Mucosa of gallbladder (tissue), 1 donor: Measurements from ENCODE around the gene MBD3L3. TPM values are rescaled to one million over a fixed set of nuclear protein-coding genes. Genes with fewer than 3 reads are reported as not detected.
"Not testable (repeated sequence)": the region's sequence is repeated elsewhere in the genome, so short reads cannot be mapped to it uniquely, and the experiment has no call there.

Source experiments
- DNase-seq: peaks from one replicate; pipeline ENCODE4 v3.0.0-alpha.2; 2020; ENCODE audit warnings: low spot score
- total RNA-seq: library from RNA; stranded (reverse); gene quantifications from one replicate; pipeline ENCODE4 v1.2.1, GENCODE V29; 2021
- donor health status: DM: no; HTN: no; CAD: no.

Gene MBD3L3
- not detected for total RNA-seq

DNA sequence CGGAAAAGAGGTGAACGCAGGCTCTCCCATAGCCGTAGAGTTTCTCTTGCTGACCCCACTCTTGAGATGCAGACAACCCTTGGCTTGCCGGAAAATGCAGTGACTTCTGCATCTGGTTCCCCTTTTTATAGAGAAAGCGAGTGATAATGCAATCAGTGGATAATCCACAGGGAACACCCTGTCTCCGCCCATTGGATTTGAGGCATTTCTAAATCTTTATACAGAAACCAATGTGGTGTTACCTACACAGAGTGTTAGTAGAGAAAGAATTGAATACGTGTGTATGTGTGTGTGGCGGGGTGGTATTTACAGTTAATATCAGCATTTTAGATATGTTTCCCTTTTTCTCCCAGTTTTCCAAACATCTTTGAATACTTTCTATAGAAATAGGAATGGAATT, at the start of gene MBD3L3:
Gene MBD3L3 (minus strand): TSS at position 101 of the 400 bp plus-strand sequence. CDS start 71 bp downstream, at position 30.
- not testable (repeated sequence) for DNase-seq

DNA sequence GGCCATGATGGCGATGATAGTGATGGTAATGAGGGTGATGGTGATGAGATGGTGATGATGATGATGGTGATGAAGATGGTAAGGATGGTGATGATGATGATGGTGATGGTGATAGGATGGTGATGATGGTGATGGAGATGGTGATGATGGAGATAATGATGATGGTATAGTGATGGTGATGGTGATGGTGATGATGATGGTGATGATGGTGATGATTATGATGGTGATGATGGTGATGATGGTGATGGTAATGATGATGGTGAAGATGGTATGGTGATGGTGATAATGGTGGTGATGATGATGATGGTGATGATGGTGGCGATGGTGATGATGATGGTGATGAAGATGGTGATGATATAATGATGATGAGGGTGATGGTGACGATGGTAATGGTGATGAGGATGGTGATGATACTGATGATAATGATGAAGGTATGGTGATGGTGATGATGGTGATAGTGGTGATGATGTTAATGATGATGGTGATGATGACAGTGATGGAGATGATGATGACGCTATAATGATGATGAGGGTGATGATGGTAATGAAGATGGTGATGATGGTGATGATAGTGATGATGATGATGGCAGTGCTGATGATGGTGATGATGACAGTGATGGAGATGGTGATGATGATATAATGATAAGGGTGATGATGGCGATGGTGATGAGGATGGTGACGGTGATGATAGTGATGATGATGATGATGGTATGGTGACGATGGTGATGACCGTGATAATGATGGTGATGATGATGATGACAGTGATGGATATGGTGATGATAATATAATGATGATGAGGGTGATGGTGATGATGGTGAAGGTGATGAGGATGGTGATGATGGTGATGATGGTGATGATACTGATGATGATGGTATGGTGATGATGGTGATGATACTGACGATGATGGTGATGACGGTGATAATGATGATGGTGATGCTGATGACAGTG, 48.5 kb upstream of the MBD3L3 start:
- no peak for DNase-seq

DNA sequence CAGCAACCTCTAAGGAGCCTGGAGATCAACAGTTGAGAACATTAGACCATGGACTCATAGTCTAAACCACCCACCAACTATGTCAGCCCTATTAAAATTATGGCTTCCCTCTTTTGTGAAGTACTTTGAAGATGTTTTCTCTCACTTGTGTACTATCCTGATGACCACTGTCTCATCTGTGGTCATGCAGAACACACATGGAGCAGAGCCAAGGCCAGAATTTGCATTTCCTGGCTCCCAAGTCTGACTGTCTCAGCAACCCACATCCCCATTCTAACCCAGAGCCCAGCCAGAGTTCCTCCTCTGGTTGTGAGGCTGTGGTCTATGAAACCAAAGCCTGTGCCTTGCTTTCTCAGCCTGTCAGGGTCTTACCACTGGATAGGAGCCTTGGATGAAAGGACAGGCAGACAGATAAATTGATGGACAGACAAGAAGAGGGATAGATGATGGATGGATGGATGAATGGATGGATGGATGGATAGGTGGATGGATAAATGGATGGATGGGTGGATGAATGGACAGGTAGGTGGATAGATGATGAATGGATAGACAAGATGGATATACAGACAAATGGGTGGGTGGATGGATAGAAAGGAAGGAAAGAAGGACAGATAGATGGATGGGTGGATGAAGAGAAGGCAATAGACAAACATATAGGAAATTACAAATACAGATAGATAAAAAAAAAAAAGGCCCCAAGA, 46.4 kb upstream of the MBD3L3 start:
- peak; percentile 31 for DNase-seq

GRCh38 chr19:7101498-7102253, 43.2 kb upstream of the MBD3L3 start:
- no peak for DNase-seq

DNA sequence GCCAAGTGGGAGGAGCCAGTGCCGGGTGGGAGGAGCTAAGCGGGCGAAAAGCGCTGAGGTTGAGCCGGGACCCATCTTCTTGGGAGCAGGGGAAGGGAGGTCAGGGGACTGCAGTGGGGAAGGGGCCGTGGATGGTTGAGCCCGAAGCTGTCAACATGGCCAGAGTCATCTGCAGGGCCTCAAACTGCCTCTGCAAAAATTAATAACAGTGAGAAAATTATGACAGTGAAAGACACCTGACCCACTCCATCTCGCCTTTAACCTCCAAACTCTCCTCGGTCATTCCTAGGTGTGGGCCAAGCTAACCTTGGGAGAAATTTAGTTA, 41.1 kb upstream of the MBD3L3 start:
- no peak for DNase-seq

DNA sequence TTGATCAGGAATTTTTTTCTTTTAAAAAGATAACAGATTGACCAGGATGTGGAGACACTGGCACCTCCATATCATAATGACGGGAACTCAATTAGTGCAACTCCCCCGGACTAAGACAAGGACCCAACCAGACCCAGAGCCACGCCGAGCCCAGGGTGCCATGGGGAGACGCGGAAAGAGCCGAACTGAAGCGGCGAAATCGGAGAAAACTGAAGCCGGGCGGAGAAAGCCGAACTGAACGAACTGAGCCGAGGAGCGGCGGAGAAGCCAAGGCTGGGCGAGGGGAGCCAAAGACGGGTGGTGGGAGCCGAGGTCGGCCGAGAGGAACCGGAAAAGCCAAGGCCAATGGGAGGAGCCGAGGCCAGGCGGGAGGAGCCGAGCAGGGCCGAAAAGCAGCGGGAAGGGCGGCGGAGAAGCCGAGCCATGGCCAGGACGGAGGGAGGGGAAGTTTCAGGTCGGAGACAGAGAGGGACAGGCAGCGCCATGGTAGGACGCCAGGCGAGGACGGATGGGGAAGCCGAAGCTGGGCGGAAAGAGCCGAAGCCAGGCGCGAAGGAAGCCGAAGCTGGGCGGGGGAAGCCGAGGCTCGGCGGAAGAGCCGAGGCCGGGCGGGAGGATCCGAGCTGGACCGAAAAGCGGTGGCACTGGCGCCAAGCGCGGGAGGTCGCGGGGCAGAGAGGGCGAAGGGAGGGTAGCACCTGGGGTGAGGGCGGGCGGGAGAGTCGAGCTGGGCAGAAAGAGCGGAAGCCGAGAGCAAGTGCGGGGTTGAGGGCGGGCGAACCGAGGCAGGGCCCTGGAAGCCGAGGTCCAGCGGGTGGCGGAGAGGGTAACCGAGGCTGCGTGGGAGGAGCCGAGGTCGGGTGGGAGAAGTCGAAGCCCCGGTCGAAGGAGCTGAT, 40.5 kb upstream of the MBD3L3 start:
- peak; percentile 93 for DNase-seq

GRCh38 chr19:7098096-7098495, 39.6 kb upstream of the MBD3L3 start:
- DNase-seq = no peak

DNA sequence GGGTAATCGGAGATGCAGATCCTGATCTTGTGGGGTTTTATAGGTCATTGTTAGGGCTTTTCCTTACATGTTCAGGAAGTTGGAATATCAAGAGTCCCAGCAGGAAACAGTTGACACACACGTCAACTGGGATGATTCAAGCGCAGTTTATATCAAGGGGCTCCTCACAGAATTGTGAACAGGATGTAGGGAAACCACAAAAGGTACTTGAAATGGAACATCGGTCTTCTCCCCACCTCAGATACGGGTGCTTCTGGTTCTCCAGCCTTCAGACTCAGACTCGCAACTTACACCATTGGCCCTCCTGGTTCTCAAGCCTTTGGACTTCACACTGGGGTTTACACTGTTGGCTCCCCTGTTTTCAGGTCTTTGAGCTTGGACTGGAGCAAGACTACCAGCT, 30.5 kb upstream of the MBD3L3 start:
- no peak for DNase-seq

DNA sequence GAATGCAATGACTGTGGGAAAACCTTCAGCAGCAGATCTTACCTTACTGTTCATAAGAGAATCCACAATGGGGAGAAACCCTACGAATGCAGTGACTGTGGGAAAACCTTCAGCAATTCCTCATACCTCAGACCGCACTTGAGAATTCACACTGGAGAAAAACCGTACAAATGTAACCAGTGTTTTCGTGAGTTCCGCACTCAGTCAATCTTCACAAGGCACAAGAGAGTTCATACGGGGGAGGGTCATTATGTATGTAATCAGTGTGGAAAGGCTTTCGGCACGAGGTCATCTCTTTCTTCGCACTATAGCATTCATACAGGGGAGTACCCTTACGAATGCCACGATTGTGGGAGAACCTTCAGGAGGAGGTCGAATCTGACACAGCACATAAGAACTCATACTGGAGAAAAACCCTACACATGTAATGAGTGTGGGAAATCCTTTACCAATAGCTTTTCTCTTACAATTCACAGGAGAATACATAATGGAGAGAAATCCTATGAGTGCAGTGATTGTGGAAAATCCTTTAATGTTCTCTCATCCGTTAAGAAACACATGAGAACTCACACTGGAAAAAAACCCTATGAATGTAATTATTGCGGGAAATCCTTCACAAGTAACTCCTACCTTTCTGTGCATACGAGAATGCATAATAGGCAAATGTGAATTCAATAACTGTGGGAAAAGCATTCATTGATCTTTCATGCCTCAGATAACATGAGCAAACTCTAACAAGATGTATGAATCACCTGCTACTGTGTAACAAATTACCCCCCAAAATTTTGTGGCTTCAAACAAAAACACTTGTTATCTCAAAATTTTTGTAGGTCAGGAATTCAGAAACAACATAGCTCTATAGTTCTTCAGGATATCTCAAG, 24.8 kb upstream of the MBD3L3 start:
- DNase-seq = no peak

DNA sequence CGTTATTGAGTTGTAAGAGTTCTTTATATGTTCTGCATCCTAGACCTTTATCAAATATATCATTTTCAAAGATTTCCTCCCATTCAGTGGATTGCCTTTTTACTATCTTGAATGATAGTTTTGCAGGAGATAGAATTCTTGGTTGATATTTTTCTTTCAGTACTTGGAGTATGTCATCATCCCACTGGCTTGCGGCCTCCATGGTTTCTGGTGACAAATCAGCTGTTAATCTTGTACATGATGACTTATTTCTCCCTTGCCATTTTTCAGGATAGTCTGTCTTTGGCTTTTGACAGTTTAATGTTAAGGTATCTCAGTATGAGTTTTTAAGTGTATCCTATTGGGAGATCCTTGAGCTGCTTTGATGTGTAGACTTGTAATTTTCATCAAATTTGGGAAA, 19.5 kb upstream of the MBD3L3 start:
- DNase-seq = no peak

- DNase-seq = peak; percentile 9
Observed at GRCh38 chr19:7076151-7076550, 17.7 kb upstream of the MBD3L3 start.

- peak; percentile 8 for DNase-seq
Observed at GRCh38 chr19:7074705-7075282, 16.3 kb upstream of the MBD3L3 start.

DNA sequence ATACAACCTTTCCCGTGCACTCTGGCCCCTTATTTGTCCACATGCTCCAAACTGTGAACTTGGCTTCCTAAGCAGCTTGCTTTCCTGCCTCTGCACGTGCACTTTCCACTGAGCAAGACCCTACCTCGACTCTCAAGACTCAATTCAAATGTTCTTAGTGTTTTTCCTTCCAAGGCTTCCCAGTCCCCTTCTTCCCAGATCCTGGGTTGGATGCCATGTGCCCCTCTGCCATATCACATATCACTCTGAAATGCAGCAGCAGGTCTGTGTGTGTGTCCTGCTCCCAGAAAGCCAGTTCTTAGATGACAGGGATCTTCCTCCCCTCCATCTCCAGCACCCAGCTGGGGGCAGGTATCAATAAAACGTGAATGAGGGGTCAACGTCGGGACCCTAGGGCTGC, 14.1 kb upstream of the MBD3L3 start:
- DNase-seq = peak; percentile 6

DNA sequence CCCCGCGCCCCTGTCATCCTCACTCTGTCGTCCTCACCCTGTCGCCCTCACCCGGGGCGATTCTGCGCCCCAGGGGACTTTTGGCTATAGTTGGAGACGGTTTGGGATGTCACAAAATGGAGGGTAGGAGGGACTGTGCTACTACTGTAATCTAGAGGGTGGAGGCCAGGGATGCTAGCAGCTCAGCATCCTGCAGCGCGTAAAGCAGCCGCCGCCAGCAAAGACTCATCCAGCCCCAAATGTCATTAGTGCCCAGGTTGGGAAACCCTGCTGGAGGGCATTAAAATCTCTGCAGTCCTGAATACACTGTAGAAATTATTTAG, 11.4 kb upstream of the MBD3L3 start:
- no peak for DNase-seq

DNA sequence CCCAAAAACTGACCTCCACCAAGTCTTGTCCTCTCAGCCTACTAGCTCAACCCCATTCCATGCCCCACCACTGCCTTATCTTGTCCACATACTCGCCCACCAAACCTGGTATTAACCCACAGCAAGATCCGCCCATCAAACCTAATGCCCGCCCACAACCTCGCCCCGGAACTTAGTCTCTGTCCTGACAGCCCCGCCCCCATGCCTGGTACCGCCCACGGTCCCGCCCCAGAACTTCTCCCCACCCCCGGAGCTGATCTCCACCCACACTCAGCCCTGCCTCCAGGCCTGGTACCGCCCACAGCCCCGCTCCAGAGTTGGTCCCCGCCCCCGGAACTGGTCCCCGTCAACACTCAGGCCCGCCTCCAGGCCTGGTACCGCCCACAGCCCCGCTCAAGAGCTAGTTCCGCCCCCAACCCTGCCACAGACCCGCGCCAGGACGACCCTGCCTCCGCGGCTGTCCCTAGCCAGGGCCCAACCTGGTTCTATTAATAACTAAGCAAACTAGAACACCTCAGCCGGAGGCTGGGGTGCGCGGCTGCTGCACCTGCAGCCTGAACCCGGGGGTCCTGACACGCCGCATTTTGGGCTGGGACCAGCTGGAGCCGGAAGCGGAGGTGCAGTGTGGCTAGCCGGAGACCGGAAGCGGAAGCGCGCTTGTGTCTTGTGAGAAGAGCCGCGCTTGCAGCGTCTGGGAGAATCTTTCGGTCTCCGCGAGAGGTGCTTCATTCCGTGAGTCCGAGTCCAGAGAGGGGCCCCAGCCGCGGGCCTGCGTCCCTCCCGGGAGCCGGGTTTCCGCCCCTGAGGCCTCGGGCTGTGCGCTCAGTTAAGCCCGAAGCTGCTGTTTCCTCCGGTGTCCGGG, 10.8 kb upstream of the MBD3L3 start, which contains the start of gene ZNF557:
Gene ZNF557 (plus strand): TSS at position 662 of the 862 bp plus-strand sequence. CDS start 5,372 bp downstream, outside the sequence.
- peak; percentile 99 for DNase-seq

- DNase-seq = peak; percentile 8
Observed at GRCh38 chr19:7068599-7068998, 10.1 kb upstream of the MBD3L3 start.

GRCh38 chr19:7067716-7068115, 9.2 kb upstream of the MBD3L3 start:
- no peak for DNase-seq

DNA sequence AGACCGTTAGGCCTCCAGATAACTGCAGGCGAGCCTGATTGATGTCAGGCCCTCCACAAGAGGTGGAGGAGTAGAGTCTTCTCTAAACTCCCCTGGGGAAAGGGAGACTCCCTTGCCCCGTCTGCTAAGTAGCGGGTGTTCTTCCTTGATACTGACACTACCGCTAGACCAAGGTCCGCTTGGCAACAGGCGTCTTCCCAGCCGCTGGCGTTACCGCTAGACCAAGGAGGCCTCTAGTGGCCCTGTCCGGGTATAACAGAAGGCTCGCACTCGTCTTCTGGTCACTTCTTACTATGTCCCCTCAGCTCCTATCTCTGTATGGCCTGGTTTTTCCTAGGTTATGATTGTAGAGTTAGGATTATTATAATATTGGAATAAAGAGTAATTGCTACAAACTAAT, 8.6 kb upstream of the MBD3L3 start:
- not testable (repeated sequence) for DNase-seq
